SK-N-MC (cell line): ENCODE results near the gene RNF223.

Source experiments
- EZH2 ChIP-seq: fragments of 200-600 bp; sonication (generic); IDR thresholded peaks from one replicate; pipeline ENCODE4 v1.6.1; 2017; ENCODE audit warnings: antibody characterized with exemption
- POLR2AphosphoS5 ChIP-seq: IDR thresholded peaks from 2 replicates; pipeline ENCODE4 v1.6.1; 2012; ENCODE audit warnings: mild to moderate bottlenecking, low read depth, low read length, borderline replicate concordance

DNA sequence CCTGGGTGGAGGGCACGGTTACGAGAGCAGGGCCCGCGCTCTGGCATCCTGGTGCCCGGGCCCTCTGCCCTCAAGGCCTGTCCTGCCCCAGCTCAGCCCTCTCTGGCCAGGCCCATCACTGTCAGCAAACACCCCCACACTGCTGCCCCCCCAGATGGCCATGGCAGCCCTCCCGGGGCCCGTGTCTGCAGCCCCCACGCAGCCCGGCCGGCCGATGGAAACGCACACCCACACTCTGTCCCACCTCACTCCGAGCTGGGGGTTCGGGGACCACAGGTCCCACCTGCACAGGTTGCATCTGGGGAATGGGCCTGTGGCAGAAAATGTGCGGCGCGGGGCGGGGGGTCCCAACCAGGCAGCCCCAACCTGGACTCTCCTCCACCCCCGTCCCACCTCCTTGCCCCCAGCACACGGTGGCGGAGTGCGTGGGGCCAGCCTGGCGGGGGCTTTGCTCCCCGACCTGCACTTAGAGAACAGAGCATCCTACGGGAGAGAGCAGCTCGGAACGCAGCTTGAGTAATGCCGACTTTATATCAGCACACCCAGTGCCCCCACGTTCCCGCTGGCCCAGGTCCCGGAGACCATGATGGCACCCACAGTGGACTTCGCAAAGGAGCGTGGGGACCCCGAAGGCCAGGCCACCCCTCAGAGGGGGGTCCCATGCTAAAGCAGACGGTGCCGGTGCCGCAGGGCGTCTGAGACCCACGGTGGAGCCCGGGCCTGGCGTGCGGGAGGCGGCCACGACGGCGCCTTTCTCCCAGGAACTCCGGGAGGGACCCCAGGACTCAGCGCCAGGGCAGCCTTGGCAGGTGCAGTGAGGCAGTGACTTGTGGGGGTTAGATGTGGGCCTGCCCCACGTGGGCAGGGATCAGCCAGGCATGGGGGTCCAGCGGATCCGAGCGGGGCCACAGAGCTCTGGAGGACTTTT lies 7.5 kb upstream of the RNF223 start:
- no peak for TF ChIP-seq POLR2AphosphoS5
- no peak for TF ChIP-seq EZH2
